Activated T-cell treated with anti-CD3 and anti-CD28 coated beads, Interleukin-2, amount 50 U/mL, for 4 hours (primary cell): Measurements from ENCODE around the gene LMNA. TPM values are rescaled to one million over a fixed set of nuclear protein-coding genes. Genes with fewer than 3 reads are reported as not detected.
"Not testable (repeated sequence)": the region's sequence is repeated elsewhere in the genome, so short reads cannot be mapped to it uniquely, and the experiment has no call there.

ENCODE experiments used
- ATAC-seq, 2 donors: fragments of 200-7000 bp; cut with Tn5 transposase; one replicate each; pipeline ENCODE4 v1.10.0; 2021
- DNase-seq: peaks from one replicate; pipeline ENCODE4 v3.0.0-alpha.2; 2020
- H3K27me3 Mint-ChIP-seq: one replicate; pipeline ENCODE4 v1.8.0; 2021; ENCODE audit warnings: low read depth, mixed read lengths
- H3K36me3 Mint-ChIP-seq: one replicate; pipeline ENCODE4 v1.8.0; 2022; ENCODE audit warnings: mixed read lengths; ENCODE audit not compliant: insufficient read depth
- H3K4me1 Mint-ChIP-seq: one replicate; pipeline ENCODE4 v1.8.0; 2021; ENCODE audit warnings: low read depth, mixed read lengths
- H3K4me3 Mint-ChIP-seq: one replicate; pipeline ENCODE4 v1.8.0; 2021; ENCODE audit warnings: mild to moderate bottlenecking, moderate library complexity, mixed read lengths
- H3K9me3 Mint-ChIP-seq: one replicate; pipeline ENCODE4 v1.8.0; 2021; ENCODE audit warnings: mixed read lengths
- total RNA-seq, 3 donors: library from RNA; stranded (reverse); gene quantifications; one replicate each; pipeline ENCODE4 v1.2.1, GENCODE V29; 2021

LMNA gene
- total RNA-seq, 3 donors from 2014 or later: 113 to 162 (median 124) TPM

DNA sequence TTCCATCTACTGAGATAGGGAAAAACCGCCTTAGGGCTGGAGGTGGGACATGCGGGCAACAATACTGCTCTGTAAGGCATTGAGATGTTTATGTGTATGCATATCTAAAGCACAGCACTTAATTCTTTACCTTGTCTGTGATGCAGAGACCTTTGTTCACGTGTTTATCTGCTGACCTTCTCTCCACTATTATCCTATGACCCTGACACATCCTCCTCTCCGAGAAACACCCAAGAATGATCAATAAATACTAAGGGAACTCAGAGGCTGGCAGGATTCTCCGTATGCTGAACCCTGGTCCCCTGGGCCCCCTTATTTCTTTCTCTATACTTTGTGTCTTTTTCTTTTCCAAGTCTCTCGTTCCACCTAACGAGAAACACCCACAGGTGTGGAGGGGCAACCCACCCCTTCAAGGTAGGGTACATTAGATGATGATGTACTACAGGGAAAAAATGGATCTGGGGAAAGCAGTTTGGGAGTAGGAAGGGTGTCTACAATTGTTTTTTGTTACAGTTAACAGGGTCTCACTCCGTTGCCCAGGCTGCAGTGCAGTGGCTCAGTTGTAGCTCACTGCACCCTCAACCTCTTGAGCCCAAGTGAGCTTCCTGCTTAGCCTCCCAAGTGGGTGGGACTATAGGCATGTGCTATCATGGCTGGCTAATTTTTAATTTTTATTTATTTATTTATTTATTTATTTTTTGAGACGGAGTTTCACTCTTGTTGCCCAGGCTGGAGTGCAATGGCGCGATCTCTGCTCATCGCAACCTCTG is 67.7 kb downstream of the LMNA start:
- H3K4me1 Mint-ChIP-seq: peaks cover 10% of the 10 kb centered on the region
- ATAC-seq, H3K36me3 Mint-ChIP-seq, H3K4me3 Mint-ChIP-seq, H3K9me3 Mint-ChIP-seq, DNase-seq, H3K27me3 Mint-ChIP-seq: not testable (repeated sequence)

DNA sequence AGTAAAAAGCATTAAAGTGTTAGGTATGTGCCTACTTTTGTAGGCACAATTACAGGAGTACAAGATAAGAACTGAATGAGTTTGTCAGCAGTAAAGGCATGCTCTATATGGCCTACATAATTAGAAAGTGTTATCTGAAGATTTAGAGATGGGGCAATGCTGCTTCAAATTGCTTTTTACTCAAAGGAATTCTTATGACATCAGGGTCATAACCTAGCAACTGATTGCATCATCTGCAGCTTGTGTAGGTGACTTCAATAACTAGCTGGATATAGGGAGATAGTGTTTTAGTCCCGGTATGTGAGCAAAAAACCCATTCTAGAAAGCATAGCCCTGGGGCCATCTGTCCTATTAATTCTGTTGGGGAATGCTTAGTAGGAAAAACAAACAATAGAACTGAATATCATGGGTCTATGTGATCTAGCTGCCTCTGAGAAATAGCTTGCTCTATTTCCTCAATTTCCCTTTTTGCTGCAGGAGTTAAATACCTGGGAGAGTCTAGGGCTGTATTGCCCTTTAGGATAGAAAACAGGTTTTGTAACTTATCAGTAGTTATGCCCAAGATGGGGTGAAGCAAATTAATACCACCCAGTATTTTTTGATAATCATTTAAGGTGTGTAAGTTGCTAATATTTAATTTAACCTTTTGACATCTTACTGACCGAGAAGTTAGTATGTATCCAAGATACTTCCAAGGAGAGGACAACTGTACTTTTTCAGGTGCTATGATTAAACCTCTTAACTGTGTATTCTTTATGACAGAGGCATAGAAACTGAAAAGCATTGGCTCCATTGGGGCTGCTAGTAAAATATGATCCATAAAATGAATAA is 72.1 kb downstream of the LMNA start:
- H3K9me3 Mint-ChIP-seq, H3K4me1 Mint-ChIP-seq, DNase-seq, H3K4me3 Mint-ChIP-seq, H3K27me3 Mint-ChIP-seq, ATAC-seq, H3K36me3 Mint-ChIP-seq: not testable (repeated sequence)

Other genes with a start within 250 kb of the LMNA start
- 10 to 100 TPM; 15.6 to 25.0 (median 17.9) TPM for gene RIT1, start 203.4 kb upstream of the LMNA start, total RNA-seq
- gene KHDC4, start 180.3 kb upstream of the LMNA start, total RNA-seq: 10 to 100 TPM; 32.2 to 38.3 (median 37.9) TPM
- gene RXFP4, start 173.1 kb upstream of the LMNA start, total RNA-seq: not detected
- 100 to 1,000 TPM; 144 to 174 (median 149) TPM for gene ARHGEF2, start 136.2 kb upstream of the LMNA start, total RNA-seq
- 100 to 1,000 TPM; 167 to 183 (median 173) TPM for gene SSR2, start 93.8 kb upstream of the LMNA start, total RNA-seq
- gene UBQLN4, start 60.9 kb upstream of the LMNA start, total RNA-seq: 10 to 100 TPM; 52.9 to 57.3 (median 53.7) TPM
- 10 to 100 TPM; 56.6 to 62.3 (median 59.2) TPM for gene LAMTOR2, start 59.9 kb upstream of the LMNA start, total RNA-seq
- gene RAB25, start 53.6 kb upstream of the LMNA start, total RNA-seq: under 1 TPM; 0.61 to 0.79 (median 0.63) TPM
- gene MEX3A, start 32.2 kb upstream of the LMNA start, total RNA-seq: under 1 TPM; 0.50 to 0.66 (median 0.57) TPM
- gene SEMA4A, start 38.9 kb downstream of the LMNA start, total RNA-seq: 10 to 100 TPM; 31.7 to 51.5 (median 37.1) TPM
- 10 to 100 TPM; 61.3 to 79.7 (median 73.0) TPM for gene SLC25A44, start 79.4 kb downstream of the LMNA start, total RNA-seq
- 100 to 1,000 TPM; 184 to 201 (median 192) TPM for gene PMF1, start 98.3 kb downstream of the LMNA start, total RNA-seq
- gene BGLAP, start 127.5 kb downstream of the LMNA start, total RNA-seq: 1 to 10 TPM; 2.0 to 2.5 (median 2.4) TPM
- 1 to 10 TPM; 2.0 to 3.6 (median 3.4) TPM for gene PAQR6, start 133.3 kb downstream of the LMNA start, total RNA-seq
- gene SMG5, start 168.1 kb downstream of the LMNA start, total RNA-seq: 100 to 1,000 TPM; 118 to 125 (median 123) TPM
- gene TMEM79, start 169.6 kb downstream of the LMNA start, total RNA-seq: 1 to 10 TPM; 6.3 to 6.9 (median 6.4) TPM
- 10 to 100 TPM; 12.6 to 15.8 (median 13.2) TPM for gene GLMP, start 181.0 kb downstream of the LMNA start, total RNA-seq
- gene VHLL, start 184.6 kb downstream of the LMNA start, total RNA-seq: under 1 TPM in 1 of 3 donors, not detected in 2; 0.42 TPM
- gene CCT3, start 223.6 kb downstream of the LMNA start, total RNA-seq: 100 to 1,000 TPM; 694 to 815 (median 725) TPM
- gene TSACC, start 223.8 kb downstream of the LMNA start, total RNA-seq: under 1 TPM in 2 of 3 donors, not detected in 1; 0.37 to 0.43 TPM